Measurements from ENCODE around the gene CENPI. TPM values are rescaled to one million over a fixed set of nuclear protein-coding genes. Genes with fewer than 3 reads are reported as not detected.

CENPI gene
- 18.1 and 46.5 TPM in 2 replicates for total RNA-seq

GRCh38 chrX:101097546-101098453 is at the start of gene CENPI:
TSS of gene CENPI (plus strand) at chrX:101098204. CDS start at chrX:101101071, 2,867 bp downstream.

GRCh38 chrX:101051549-101052302 is 46.3 kb upstream of the CENPI start, which contains the start of gene TRMT2B:
TSS of gene TRMT2B (minus strand) at chrX:101052111. CDS start at chrX:101042289, 9,822 bp downstream.

GRCh38 chrX:101078716-101079598 is 19.0 kb upstream of the CENPI start, which contains the start of gene TMEM35A:
TSS of gene TMEM35A (plus strand) at chrX:101078879. CDS start at chrX:101079003, 124 bp downstream.

Other genes starting within 250 kb of the CENPI start
- gene NOX1, start 223.8 kb upstream of the CENPI start, total RNA-seq = not detected in 2 replicates
- under 0.01 TPM in 2 replicates for gene XKRX, start 169.3 kb upstream of the CENPI start, total RNA-seq
- gene ARL13A, start 128.5 kb upstream of the CENPI start, total RNA-seq = not detected in 2 replicates
- gene TRMT2B, start 46.1 kb upstream of the CENPI start, total RNA-seq = 14.9 and 16.3 TPM in 2 replicates
- 3.8 and 5.9 TPM in 2 replicates for gene TMEM35A, start 19.3 kb upstream of the CENPI start, total RNA-seq
- gene DRP2, start 121.6 kb downstream of the CENPI start, total RNA-seq = 1.7 and 2.8 TPM in 2 replicates
- gene TAF7L, start 193.1 kb downstream of the CENPI start, total RNA-seq = 0.89 and 1.9 TPM in 2 replicates